Activated CD4-positive, CD25-positive, alpha-beta regulatory T cell treated with anti-CD3 and anti-CD28 coated beads, Interleukin-2, amount 50 U/mL, for 72 hours (primary cell): ENCODE measurements around the gene ABCC12.

ENCODE experiments used
- DNase-seq: peaks from one replicate; pipeline ENCODE4 v3.0.0; 2021

ABCC12 gene

DNA sequence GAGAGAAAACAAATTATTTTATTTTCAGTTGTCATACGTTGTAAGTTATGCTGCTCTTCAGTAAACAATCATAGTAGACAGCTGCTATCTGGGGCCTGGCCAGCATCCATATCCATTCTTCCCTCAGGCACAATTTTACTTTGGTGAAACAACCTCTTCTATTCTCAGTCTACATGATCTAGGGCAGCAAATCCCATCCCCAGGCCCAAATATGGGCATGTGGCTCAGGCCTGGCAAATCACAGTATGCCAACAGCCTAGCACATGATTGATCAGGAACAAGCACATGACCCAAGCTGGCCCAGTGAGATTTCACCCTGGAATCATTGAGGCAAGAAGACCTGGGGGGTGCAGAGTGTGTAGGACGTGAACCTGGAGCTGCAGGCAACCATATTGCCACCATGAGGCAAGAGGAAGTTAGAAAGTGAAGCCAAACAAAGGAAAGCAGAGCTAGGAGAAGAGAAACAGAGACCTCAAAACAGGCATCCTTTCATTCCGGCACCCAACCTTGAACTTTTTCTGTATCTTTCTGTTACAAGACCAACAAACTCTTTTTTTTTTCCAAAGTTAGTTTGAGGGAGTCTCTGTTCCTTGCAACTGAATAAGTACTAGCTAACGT is 10.3 kb upstream of the ABCC12 start:
- no peak for DNase-seq

DNA sequence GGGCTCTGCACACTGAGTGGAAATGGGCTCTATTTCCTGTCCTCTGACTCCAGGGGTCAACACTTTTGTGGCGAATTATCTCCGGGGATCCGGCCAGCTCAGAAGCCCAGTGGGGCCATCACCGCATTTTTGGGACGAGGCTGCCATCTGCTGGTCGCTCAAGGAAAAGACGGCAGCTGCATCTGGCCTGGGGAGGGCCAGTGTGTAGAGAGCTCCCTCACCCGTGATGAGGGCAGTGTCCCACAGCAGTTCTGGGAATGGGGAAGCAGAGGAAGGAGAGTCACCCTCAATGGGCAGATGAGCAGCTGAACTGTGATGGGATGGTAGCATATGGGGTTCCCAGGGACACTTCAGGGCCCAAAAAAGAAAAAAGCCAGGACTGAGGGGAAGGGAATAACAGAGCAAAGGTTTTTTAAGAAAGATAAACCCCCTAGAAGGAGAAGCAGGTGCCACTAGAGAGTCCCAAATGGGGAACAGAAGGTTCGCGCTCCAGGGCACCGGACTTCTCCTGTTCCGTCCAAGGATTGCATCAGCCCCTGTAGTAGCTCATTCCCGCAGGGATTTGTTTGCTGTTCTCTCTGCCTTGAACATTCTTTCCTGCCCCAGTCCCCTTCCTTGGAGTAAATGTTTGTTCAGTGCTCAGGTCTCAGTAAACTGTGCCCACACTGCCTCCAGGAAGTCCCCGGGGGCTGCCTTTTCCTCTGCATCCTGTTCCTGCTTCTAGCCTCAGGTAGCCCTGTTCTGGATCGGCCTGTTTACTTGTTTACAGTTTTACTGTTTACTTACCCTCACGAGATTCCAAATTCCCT is 9.3 kb upstream of the ABCC12 start:
- peak; percentile 79 for DNase-seq

DNA sequence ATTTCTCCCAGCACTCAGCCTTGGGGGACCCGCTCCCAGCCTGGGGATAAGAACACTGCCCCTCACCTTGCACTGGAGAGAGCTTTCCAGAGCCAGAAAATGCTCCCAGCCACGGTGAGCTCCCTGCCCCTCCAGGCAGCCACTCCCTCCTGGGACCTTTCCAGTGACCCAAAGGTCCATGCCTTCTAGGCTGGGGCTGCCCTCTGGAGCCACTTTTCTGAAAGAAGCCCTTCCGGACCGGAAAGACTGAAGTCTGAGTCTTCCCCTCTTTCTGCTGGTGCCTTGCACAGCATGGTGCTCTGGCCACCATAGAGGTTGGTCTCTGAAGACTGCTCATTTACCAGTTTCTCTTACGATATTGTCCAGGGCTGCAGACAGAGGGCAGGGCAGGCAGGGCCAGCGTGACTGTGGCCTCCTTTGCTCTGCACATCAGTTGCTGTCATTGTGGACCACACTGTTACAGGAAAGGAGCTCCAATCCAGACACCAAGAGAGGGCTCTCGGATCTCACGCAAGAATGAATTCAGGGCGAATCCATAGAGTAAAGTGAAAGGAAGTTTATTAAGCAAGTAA is 7.1 kb upstream of the ABCC12 start:
- DNase-seq: no peak

DNA sequence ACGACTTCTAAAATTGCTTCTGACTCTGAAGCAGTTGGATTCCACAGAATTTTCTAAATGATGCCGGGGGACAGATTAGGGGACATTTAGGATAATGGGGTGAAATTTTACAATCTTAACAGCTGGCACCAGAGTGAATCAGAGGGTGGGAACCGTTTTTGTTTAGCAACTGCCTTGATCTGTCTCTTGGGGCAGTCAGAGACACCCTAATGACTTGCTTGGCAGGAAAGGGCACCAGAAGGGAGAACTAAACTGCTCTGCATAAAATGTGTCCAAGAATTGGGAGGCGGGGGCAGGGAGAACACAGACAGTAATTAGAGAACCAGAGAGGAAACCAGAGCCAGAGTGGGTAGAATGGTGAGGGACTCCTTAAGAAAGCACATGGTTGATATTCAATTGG is 6.1 kb upstream of the ABCC12 start:
- DNase-seq: no peak

DNA sequence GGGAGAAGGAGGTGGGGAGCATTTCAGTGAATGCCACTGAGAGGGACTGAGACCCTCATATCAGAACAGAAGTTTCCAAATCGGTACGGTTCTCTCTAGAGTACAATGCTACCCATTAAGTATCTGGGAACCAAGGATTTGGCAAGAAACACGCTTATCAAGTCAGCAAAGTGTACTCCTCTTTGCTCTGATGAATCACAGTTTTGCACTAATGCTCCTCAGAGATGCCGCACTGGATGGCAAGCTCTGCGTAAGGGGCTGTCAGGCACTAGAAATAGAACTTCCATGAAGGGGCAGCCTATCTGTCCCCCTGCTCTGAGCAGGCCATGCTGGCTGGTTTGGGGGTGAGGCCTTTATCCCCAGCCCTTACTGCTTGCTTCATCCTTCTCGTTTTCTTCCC is 4.8 kb upstream of the ABCC12 start:
- no peak for DNase-seq

GRCh38 chr16:48158296-48158695 is 2.5 kb upstream of the ABCC12 start:
- no peak for DNase-seq

- DNase-seq: no peak
These were observed 2.0 kb upstream of the ABCC12 start for GRCh38 chr16:48157794-48158193.

DNA sequence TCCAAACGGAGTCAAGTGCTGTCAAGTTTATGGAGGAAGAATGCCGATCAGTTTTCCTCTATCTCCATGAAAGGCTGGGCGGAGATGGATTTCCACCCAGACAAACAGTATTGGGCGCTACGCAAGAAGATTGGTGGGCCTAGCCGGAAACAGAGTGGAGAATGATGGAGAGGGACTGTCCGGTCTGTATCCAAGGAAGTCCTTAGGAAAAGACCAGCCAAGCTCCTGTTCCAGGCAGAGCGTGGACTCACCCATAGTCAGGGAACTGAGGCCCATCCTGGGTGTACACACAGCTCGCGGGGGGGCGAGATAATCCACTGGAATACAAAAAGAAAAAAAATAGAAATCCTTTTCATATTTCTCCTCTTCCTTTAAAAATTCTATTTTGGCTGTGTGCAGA is 1.5 kb upstream of the ABCC12 start:
- DNase-seq: no peak

DNA sequence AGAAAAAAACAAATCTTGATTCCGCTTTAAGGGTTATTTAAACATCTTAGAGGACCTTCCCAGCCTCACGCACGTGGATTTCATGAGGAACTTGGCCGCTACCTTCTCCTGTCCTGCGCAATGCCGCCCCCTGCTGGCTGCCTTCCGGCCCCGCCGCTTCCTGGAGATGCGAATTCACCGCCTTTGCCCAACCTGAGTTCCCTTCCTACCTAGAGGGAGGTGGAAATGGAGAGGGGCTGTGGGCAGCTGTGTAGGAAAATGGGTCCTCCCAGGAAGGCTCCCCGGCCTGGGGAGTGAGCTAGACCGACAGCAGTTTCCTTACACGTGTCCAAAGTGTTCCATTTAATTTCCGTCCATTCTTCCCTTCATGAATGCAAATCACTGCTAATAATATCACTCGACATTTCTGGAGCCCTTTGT is 1.0 kb upstream of the ABCC12 start:
- DNase-seq: peak; percentile 89

GRCh38 chr16:48153774-48154173 is 2.0 kb downstream of the ABCC12 start:
- DNase-seq: no peak

DNA sequence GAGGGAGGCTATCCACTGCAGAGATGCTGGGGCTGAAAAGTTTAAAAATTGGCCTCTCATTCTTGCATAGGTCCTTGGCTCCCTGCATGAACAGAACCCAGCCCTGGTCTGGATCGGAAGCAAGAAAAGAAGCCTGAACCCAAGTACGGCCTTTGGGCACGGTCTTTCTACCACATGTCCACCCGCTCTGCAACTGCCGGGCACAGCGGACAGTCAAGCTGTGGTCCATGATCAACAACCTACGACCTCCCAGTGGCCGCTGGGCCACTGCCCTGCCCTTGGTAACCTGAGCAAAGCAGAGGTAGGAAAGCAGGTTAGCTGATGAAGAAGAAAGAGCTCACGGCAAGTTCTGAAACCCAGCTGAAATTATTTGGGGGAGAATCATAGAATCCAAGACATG is 3.6 kb downstream of the ABCC12 start:
- DNase-seq: no peak

DNA sequence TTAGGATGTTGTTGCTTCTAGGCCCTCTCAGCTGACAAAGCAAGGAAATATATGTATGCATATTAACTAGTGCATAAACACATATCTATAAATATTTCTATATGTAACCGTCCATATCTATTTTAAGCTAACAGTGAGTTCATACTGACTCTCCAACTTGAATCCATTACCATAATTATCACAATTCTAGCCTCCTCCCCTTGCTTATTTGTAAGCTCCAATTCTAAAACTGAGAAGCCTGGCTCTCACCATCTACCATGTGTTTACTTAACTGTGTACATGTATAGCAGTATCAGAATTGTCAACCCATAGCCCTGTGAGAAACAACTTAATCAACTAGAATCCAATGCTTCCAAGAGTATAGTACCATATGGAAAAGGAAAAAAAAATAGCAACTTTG is 5.1 kb downstream of the ABCC12 start:
- DNase-seq: no peak

GRCh38 chr16:48146710-48147109 is 9.1 kb downstream of the ABCC12 start:
- no peak for DNase-seq

DNA sequence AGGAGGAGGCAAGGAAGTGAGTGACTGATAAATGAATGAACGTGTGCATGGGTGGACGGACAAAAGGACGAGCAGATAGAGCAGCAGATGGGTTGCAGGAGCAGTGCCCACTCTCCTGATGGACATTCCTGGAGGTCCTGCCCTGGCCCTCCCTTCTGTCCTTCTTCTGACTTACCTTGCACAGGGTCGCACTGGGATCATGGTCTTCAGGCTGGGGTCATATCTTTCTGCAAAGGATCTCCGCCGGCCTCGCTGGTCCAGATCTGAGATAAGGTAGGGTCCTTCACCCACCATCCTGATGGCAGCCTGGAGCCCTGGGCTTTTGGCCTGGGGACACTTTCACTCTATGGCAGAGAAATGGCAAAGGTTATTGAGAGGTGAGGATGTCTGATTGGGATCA is 9.7 kb downstream of the ABCC12 start:
- no peak for DNase-seq

- no peak for DNase-seq
These were observed 11.9 kb downstream of the ABCC12 start for GRCh38 chr16:48143812-48144368.

- no peak for DNase-seq
These were observed 15.0 kb downstream of the ABCC12 start for GRCh38 chr16:48140821-48141220.

DNA sequence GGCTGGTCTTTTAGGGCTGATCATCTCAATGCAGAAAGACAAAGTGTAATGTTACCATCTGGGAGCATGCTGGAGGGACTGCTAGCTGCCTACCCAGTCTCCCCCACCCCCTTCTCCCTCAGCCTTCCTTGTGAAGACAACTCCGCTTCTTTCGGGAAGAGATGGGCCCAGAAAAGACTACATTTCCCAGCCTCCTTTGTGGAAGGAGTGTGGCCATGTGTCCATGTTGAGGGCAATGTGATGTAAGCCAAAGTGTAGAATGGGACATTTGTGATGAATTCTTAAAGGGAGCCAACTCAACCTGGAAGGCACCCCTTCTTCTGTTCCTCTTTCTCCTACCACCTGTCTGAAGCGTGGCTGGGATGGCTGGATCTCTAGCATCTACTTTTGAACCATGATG is 16.3 kb downstream of the ABCC12 start:
- DNase-seq: no peak

DNA sequence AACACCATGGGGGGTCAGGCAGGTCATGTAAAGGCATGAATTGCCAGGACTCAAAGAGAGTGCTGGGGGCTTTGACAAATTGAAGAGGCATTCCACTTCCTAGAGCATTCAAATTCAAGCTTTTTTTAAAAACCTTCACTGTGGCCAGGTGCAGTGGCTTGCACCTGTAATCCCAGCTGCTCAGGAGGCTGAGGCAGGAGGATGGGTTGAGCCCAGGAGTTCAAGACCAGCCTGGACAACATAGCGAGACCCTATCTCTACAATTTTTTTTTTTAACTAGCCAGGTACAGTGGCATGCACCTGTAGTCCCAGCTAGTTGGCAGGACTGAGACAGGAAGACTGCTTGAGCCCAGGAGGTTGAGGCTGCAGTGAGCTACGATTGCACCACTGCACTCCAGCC is 17.2 kb downstream of the ABCC12 start:
- no peak for DNase-seq

- no peak for DNase-seq
These were observed 18.0 kb downstream of the ABCC12 start for GRCh38 chr16:48137822-48138221.

- DNase-seq: no peak
These were observed 19.0 kb downstream of the ABCC12 start for GRCh38 chr16:48136547-48137360.

DNA sequence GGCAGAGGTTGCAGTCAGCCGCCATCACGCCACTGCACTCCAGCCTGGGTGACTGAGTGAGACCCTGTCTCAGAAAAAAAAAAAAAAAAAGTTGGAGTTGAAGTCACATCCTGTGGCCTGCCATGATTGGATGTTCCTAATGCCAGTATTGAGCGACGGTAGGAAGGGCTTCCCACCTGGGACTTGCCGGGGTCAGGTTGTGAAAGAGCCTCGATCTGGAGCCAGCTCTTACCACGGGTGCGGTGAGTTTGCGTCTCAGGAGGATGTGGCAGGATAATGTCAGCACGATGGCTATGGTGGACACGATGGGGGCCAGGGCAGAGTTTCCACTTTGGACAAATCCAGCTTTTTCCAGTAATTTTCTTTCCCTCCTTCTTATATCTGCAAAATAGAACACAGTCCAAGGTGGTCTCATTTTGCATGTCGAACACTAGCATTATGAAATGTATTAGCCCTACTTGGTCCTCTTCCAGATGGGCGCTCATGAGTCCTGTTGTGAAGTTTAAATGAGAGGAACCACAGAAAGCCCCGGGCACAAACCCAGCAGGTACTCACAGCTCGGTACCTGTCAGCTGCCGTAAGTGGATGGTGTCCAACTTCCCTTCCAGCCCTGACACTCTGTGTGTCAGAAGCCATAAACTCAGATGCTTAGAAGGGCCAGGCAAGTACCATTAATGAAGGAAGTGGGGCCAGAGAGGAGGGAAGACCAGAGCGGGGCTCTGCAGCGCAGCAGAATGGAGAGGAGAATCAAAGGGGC is 22.2 kb downstream of the ABCC12 start:
- DNase-seq: no peak

DNA sequence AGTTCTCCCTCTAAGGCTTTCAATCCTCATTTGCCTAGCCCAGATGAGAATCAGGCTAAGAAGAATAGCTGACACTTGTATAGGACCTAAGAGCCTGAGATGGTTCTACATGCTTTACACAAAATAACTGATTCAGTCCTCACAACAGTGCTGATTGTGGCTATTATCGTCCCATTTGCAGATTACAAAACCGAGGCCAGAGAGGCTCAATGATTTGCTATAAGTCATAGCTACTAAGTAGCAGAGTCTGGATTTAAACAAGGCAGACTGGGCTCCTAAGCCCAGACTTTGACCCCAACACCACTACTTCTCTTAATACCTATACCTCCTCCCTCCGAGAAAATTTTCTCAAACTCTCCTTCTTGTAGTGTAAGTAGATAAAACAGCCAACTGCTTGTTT is 23.1 kb downstream of the ABCC12 start:
- DNase-seq: no peak
